Keratinocyte (primary cell): Measurements from ENCODE around the gene DVL2. TPM values are rescaled to one million over a fixed set of nuclear protein-coding genes. Genes with fewer than 3 reads are reported as not detected.

Experiments used
- DNase-seq: peaks from one replicate; pipeline ENCODE4 v3.0.0-alpha.2; 2011; ENCODE audit warnings: low read depth, missing footprints, low spot score
- FAIRE-seq: peaks from 2 replicates; lab custom pipeline; 2011; peaks lifted over from hg19 to GRCh38; lab: Jason Lieb, UNC
- H2AFZ ChIP-seq: 2 replicates; pipeline ENCODE4 v1.6.0; 2012; ENCODE audit warnings: low read length, control low read depth, inconsistent platforms; ENCODE audit not compliant: control insufficient read depth
- H3K27ac ChIP-seq: 2 replicates; pipeline ENCODE4 v1.5.1; 2011; ENCODE audit warnings: low read length; ENCODE audit not compliant: control insufficient read depth, insufficient read depth
- H3K27me3 ChIP-seq: 3 replicates; pipeline ENCODE4 v1.6.0; 2011; ENCODE audit warnings: low read length; ENCODE audit not compliant: control insufficient read depth, insufficient read depth; ENCODE audit errors: extremely low read depth
- H3K36me3 ChIP-seq, 2 experiments: 2 replicates in 1 of 2; 3 replicates in 1 of 2; pipeline ENCODE4 v1.5.1; 2011; ENCODE audit warnings: low read length in 2 of 2, mild to moderate bottlenecking in 1 of 2; ENCODE audit not compliant: control insufficient read depth in 2 of 2, insufficient read depth in 2 of 2; ENCODE audit errors: extremely low read depth in 1 of 2
- H3K4me1 ChIP-seq: 3 replicates; pipeline ENCODE4 v1.5.1; 2011; ENCODE audit warnings: low read length; ENCODE audit not compliant: control insufficient read depth, insufficient read depth; ENCODE audit errors: extremely low read depth
- H3K4me2 ChIP-seq: 3 replicates; pipeline ENCODE4 v1.6.0; 2011; ENCODE audit warnings: low read depth, low read length; ENCODE audit not compliant: control insufficient read depth, insufficient read depth; ENCODE audit errors: extremely low read depth
- H3K4me3 ChIP-seq, 3 experiments: fragments of 200-600 bp in 1 of 3; sonication (generic) in 1 of 3; 2 replicates in 2 of 3; 3 replicates in 1 of 3; pipeline ENCODE4 v1.5.1; 2011 to 2016; ENCODE audit warnings: low read length in 3 of 3, mild to moderate bottlenecking in 3 of 3, control low read depth in 2 of 3, inconsistent platforms in 1 of 3, low read depth in 1 of 3, mixed read lengths in 1 of 3, mixed run types in 1 of 3, moderate library complexity in 1 of 3; ENCODE audit not compliant: control insufficient read depth in 2 of 3, insufficient read depth in 2 of 3; ENCODE audit errors: extremely low read depth in 1 of 3
- H3K79me2 ChIP-seq: 2 replicates; pipeline ENCODE4 v1.6.0; 2012; ENCODE audit warnings: low read length; ENCODE audit not compliant: control insufficient read depth, insufficient read depth
- H3K9ac ChIP-seq: 3 replicates; pipeline ENCODE4 v1.6.0; 2011; ENCODE audit warnings: low read length; ENCODE audit not compliant: control insufficient read depth, insufficient read depth; ENCODE audit errors: extremely low read depth
- H3K9me1 ChIP-seq: 3 replicates; pipeline ENCODE4 v1.6.0; 2011; ENCODE audit warnings: low read length; ENCODE audit not compliant: control insufficient read depth, insufficient read depth; ENCODE audit errors: extremely low read depth
- H3K9me3 ChIP-seq: 2 replicates; pipeline ENCODE4 v1.5.1; 2012; ENCODE audit warnings: low read depth, low read length; ENCODE audit not compliant: control insufficient read depth
- H4K20me1 ChIP-seq: 3 replicates; pipeline ENCODE4 v1.6.0; 2011; ENCODE audit warnings: low read length; ENCODE audit not compliant: control insufficient read depth, insufficient read depth; ENCODE audit errors: extremely low read depth
- CTCF ChIP-seq, 3 experiments: IDR thresholded peaks in 1 of 3; conservative IDR thresholded peaks in 1 of 3; optimal IDR thresholded peaks in 1 of 3; 2 replicates in 2 of 3; 3 replicates in 1 of 3; pipeline versions ENCODE3 to v1.5.1; 2011; ENCODE audit warnings: low read length in 3 of 3, mild to moderate bottlenecking in 3 of 3, moderate library complexity in 2 of 3, control low read depth in 1 of 3, inconsistent platforms in 1 of 3; ENCODE audit not compliant: insufficient read depth in 2 of 3; ENCODE audit errors: extremely low read depth in 1 of 3
- EZH2 ChIP-seq: IDR thresholded peaks from one replicate; pipeline ENCODE4 v1.6.1; 2012; ENCODE audit warnings: inconsistent platforms, mild to moderate bottlenecking, low read length, moderate library complexity
- dilution Hi-C: fragments of 300-500 bp; cut with MboI; formaldehyde crosslinking; loops from one replicate; pipeline ENCODE4 v1.7.0; 2020; ENCODE audit warnings: low sequenced_read_pairs; ENCODE audit not compliant: extremely low pct_ligation_motif_present
- polyA plus RNA-seq, 5 experiments: library from polyadenylated mRNA; depleted of rRNA in 3 of 5; stranded (reverse) in 3 of 5; stranded (forward) in 1 of 5; unstranded in 1 of 5; fragments of >200 nt; gene quantifications; 1 replicate in 1 of 5; 2 replicates in 3 of 5; 3 replicates in 1 of 5; pipeline versions ENCODE4 v1.2.1 to v1.2.3, GENCODE V29; 2011 to 2012; ENCODE audit warnings: missing spikeins in 2 of 5, low read depth in 1 of 5, low replicate concordance in 1 of 5

The DVL2 gene
- polyA plus RNA-seq, 1 donor (not counting 4 experiments of a cell fraction or from before 2014, with no cell fraction given): 3.7 TPM

GRCh38 chr17:7243453-7243729 is 9.1 kb upstream of the DVL2 start:
- H3K79me2 ChIP-seq: peaks cover 39% of the 10 kb centered on the region
- no peak overlapping the region for H2AFZ ChIP-seq

GRCh38 chr17:7242717-7243452 is 8.6 kb upstream of the DVL2 start:
- H3K9me1 ChIP-seq: no peaks in the 10 kb centered on the region
- no peak for DNase-seq
- H3K27ac ChIP-seq: peak overlapping the region; percentile 99
- H3K4me2 ChIP-seq: peak overlapping the region; percentile 95
- H3K4me1 ChIP-seq: peaks cover 20% of the 10 kb centered on the region
- dilution Hi-C loops: no loop called here
- H3K9ac ChIP-seq: peak overlapping the region; percentile 96
- H3K4me3 ChIP-seq: peak overlapping the region; percentile 68 to 90 (median 69)
- peaks cover 34% of the 10 kb centered on the region for H3K79me2 ChIP-seq
- H3K27me3 ChIP-seq: no peaks in the 10 kb centered on the region
- TF ChIP-seq EZH2 (no peak), CTCF (optimal IDR thresholded peaks at IDR 0.05 in 1 of 3, IDR thresholded peaks at IDR 0.05 in 1 of 3, conservative IDR thresholded peaks at IDR 0.05 in 1 of 3; ENCODE audit: extremely low read depth in 1 of 3, insufficient read depth in 2 of 3, low read length in 3 of 3) (peak in 1 of 3 experiments; percentile 0)
- no peaks in the 10 kb centered on the region for H4K20me1 ChIP-seq
- no peaks in the 10 kb centered on the region for H3K9me3 ChIP-seq
- FAIRE-seq: peak; percentile 80
- peak overlapping the region; percentile 72 for H2AFZ ChIP-seq
- H3K36me3 ChIP-seq: peaks cover 19 to 25% of the 10 kb centered on the region in 2 experiments

More at GRCh38 chr17:7243453-7243729, 9.1 kb upstream of the DVL2 start:
- Histone ChIP-seq H3K36me3 (peaks cover 19 to 25% of the 10 kb centered on the region in 2 experiments), H3K9me1 (no peaks in the 10 kb centered on the region), H4K20me1 (no peaks in the 10 kb centered on the region), H3K9me3 (no peaks in the 10 kb centered on the region), H3K27me3 (no peaks in the 10 kb centered on the region), H3K4me2 (peak overlapping the region; percentile 95), H3K4me3 (peak overlapping the region; percentile 68 to 90 (median 69)), H3K4me1 (peaks cover 20% of the 10 kb centered on the region), H3K9ac (peak overlapping the region; percentile 96), H3K27ac (peak overlapping the region; percentile 99)
- dilution Hi-C loops: no loop called here
- TF ChIP-seq CTCF (optimal IDR thresholded peaks at IDR 0.05 in 1 of 3, IDR thresholded peaks at IDR 0.05 in 1 of 3, conservative IDR thresholded peaks at IDR 0.05 in 1 of 3; ENCODE audit: extremely low read depth in 1 of 3, insufficient read depth in 2 of 3, low read length in 3 of 3): no peak
- TF ChIP-seq EZH2: no peak
- FAIRE-seq (no peak), DNase-seq (no peak)
